Effector memory CD8-positive, alpha-beta T cell (primary cell): ENCODE results near the gene SERPINB12.

ENCODE experiments used
- ATAC-seq: fragments of 150-1000 bp; cut with Tn5 transposase; replicated peaks from 2 replicates; pipeline ENCODE4 v1.10.0; 2021; ENCODE audit warnings: mild to moderate bottlenecking, moderate library complexity
- DNase-seq, 3 experiments: peaks; one replicate each; pipeline ENCODE4 v3.0.0; 2021
- H3K27ac Mint-ChIP-seq, 2 donors: one replicate each; pipeline ENCODE4 v1.8.0; 2022; ENCODE audit warnings: mild to moderate bottlenecking in 2 of 2, mixed read lengths in 2 of 2, moderate library complexity in 2 of 2
- H3K27me3 Mint-ChIP-seq, 2 donors: one replicate each; pipeline ENCODE4 v1.8.0; 2022; ENCODE audit warnings: mixed read lengths in 2 of 2
- H3K36me3 Mint-ChIP-seq: one replicate; pipeline ENCODE4 v1.8.0; 2022; ENCODE audit warnings: mild to moderate bottlenecking, moderate library complexity, mixed read lengths; ENCODE audit not compliant: insufficient read depth
- H3K4me1 Mint-ChIP-seq, 2 donors: one replicate each; pipeline ENCODE4 v1.8.0; 2022; ENCODE audit warnings: low read depth in 2 of 2, mixed read lengths in 2 of 2
- H3K4me3 Mint-ChIP-seq, 2 donors: one replicate each; pipeline ENCODE4 v1.8.0; 2022; ENCODE audit warnings: mild to moderate bottlenecking in 2 of 2, mixed read lengths in 2 of 2, moderate library complexity in 2 of 2
- H3K9me3 Mint-ChIP-seq, 2 donors: one replicate each; pipeline ENCODE4 v1.8.0; 2022; ENCODE audit warnings: mixed read lengths in 2 of 2

The SERPINB12 gene

GRCh38 chr18:63527251-63527650 lies 14.9 kb upstream of the SERPINB12 start:
- DNase-seq, result no peak
- Mint-ChIP-seq H3K36me3 (no peaks in the 10 kb centered on the region), H3K27ac (no peak overlapping the region), H3K27me3 (peaks cover 32 to 43% of the 10 kb centered on the region in 2 donors), H3K9me3 (no peaks in the 10 kb centered on the region), H3K4me3 (no peak overlapping the region), H3K4me1 (peaks cover 0 to 2% of the 10 kb centered on the region in 2 donors)
- ATAC-seq, result no peak

- peaks cover 0 to 2% of the 10 kb centered on the region in 2 donors for H3K4me1 Mint-ChIP-seq
- no peak for DNase-seq
These were observed 13.2 kb upstream of the SERPINB12 start for GRCh38 chr18:63528863-63529492.

GRCh38 chr18:63532471-63532870 lies 9.7 kb upstream of the SERPINB12 start:
- H3K27ac Mint-ChIP-seq, result no peak overlapping the region
- no peaks in the 10 kb centered on the region for H3K9me3 Mint-ChIP-seq
- H3K36me3 Mint-ChIP-seq, result no peaks in the 10 kb centered on the region
- peaks cover 0 to 1% of the 10 kb centered on the region in 2 donors for H3K4me1 Mint-ChIP-seq
- DNase-seq (no peak), ATAC-seq (no peak)
- no peak overlapping the region for H3K4me3 Mint-ChIP-seq
- peaks cover 52 to 60% of the 10 kb centered on the region in 2 donors for H3K27me3 Mint-ChIP-seq

More at GRCh38 chr18:63528863-63529492, 13.2 kb upstream of the SERPINB12 start:
- no peak overlapping the region for H3K4me3 Mint-ChIP-seq
- no peak for ATAC-seq
- H3K9me3 Mint-ChIP-seq, result no peaks in the 10 kb centered on the region
- peaks cover 38 to 46% of the 10 kb centered on the region in 2 donors for H3K27me3 Mint-ChIP-seq
- H3K36me3 Mint-ChIP-seq, result no peaks in the 10 kb centered on the region
- H3K27ac Mint-ChIP-seq, result no peak overlapping the region

GRCh38 chr18:63534615-63535014 lies 7.6 kb upstream of the SERPINB12 start:
- DNase-seq, result no peak
- peaks cover 57 to 68% of the 10 kb centered on the region in 2 donors for H3K27me3 Mint-ChIP-seq
- H3K4me1 Mint-ChIP-seq, result peaks cover 0 to 1% of the 10 kb centered on the region in 2 donors
- ATAC-seq, result no peak
- H3K36me3 Mint-ChIP-seq, result no peaks in the 10 kb centered on the region
- no peak overlapping the region for H3K27ac Mint-ChIP-seq
- H3K9me3 Mint-ChIP-seq, result no peaks in the 10 kb centered on the region
- H3K4me3 Mint-ChIP-seq, result no peak overlapping the region

GRCh38 chr18:63539904-63540510 lies 2.2 kb upstream of the SERPINB12 start:
- no peaks in the 10 kb centered on the region for H3K36me3 Mint-ChIP-seq
- DNase-seq (no peak), ATAC-seq (no peak)
- no peak overlapping the region for H3K27ac Mint-ChIP-seq
- H3K4me1 Mint-ChIP-seq, result no peaks in the 10 kb centered on the region
- H3K4me3 Mint-ChIP-seq, result no peak overlapping the region
- H3K27me3 Mint-ChIP-seq, result peaks cover 54 to 56% of the 10 kb centered on the region in 2 donors
- H3K9me3 Mint-ChIP-seq, result no peaks in the 10 kb centered on the region

GRCh38 chr18:63544017-63544416 lies 1.8 kb downstream of the SERPINB12 start:
- no peaks in the 10 kb centered on the region for H3K4me1 Mint-ChIP-seq
- H3K4me3 Mint-ChIP-seq, result no peak overlapping the region
- no peaks in the 10 kb centered on the region for H3K9me3 Mint-ChIP-seq
- no peak overlapping the region for H3K27ac Mint-ChIP-seq
- peaks cover 42 to 44% of the 10 kb centered on the region in 2 donors for H3K27me3 Mint-ChIP-seq
- no peak for ATAC-seq
- no peaks in the 10 kb centered on the region for H3K36me3 Mint-ChIP-seq
- DNase-seq, result no peak

- ATAC-seq, result no peak
- Mint-ChIP-seq H3K4me3 (no peak overlapping the region), H3K27ac (no peak overlapping the region), H3K36me3 (no peaks in the 10 kb centered on the region), H3K9me3 (no peaks in the 10 kb centered on the region), H3K27me3 (peaks cover 34 to 36% of the 10 kb centered on the region in 2 donors), H3K4me1 (no peaks in the 10 kb centered on the region)
- no peak for DNase-seq
These were observed 2.8 kb downstream of the SERPINB12 start for GRCh38 chr18:63545000-63545399.

GRCh38 chr18:63550068-63550467 lies 7.9 kb downstream of the SERPINB12 start:
- no peak for ATAC-seq
- Mint-ChIP-seq H3K36me3 (no peaks in the 10 kb centered on the region), H3K27ac (no peak overlapping the region), H3K9me3 (no peaks in the 10 kb centered on the region), H3K4me3 (no peak overlapping the region), H3K4me1 (no peaks in the 10 kb centered on the region), H3K27me3 (peaks cover 21 to 24% of the 10 kb centered on the region in 2 donors)
- DNase-seq, result no peak

- Mint-ChIP-seq H3K4me1 (no peaks in the 10 kb centered on the region), H3K27ac (no peak overlapping the region)
These were observed 9.6 kb downstream of the SERPINB12 start for GRCh38 chr18:63551769-63552168.

GRCh38 chr18:63552581-63552980 lies 10.4 kb downstream of the SERPINB12 start:
- ATAC-seq (no peak), DNase-seq (no peak)
- Mint-ChIP-seq H3K4me1 (no peaks in the 10 kb centered on the region), H3K36me3 (no peaks in the 10 kb centered on the region), H3K27ac (no peak overlapping the region), H3K4me3 (no peak overlapping the region), H3K27me3 (peaks cover 16% of the 10 kb centered on the region in 2 donors), H3K9me3 (no peaks in the 10 kb centered on the region)

More at GRCh38 chr18:63551769-63552168, 9.6 kb downstream of the SERPINB12 start:
- H3K9me3 Mint-ChIP-seq, result no peaks in the 10 kb centered on the region
- H3K36me3 Mint-ChIP-seq, result no peaks in the 10 kb centered on the region
- peaks cover 19 to 21% of the 10 kb centered on the region in 2 donors for H3K27me3 Mint-ChIP-seq
- DNase-seq (no peak), ATAC-seq (no peak)
- H3K4me3 Mint-ChIP-seq, result no peak overlapping the region

GRCh38 chr18:63553081-63553480 lies 10.9 kb downstream of the SERPINB12 start:
- DNase-seq, result no peak
- H3K4me1 Mint-ChIP-seq, result no peaks in the 10 kb centered on the region

GRCh38 chr18:63559567-63560491 lies 17.7 kb downstream of the SERPINB12 start:
- ATAC-seq (no peak), DNase-seq (no peak)
- H3K9me3 Mint-ChIP-seq, result no peaks in the 10 kb centered on the region
- H3K36me3 Mint-ChIP-seq, result peaks cover 4% of the 10 kb centered on the region
- H3K4me1 Mint-ChIP-seq, result no peaks in the 10 kb centered on the region
- H3K4me3 Mint-ChIP-seq, result no peak overlapping the region
- H3K27ac Mint-ChIP-seq, result no peak overlapping the region
- peaks cover 16 to 35% of the 10 kb centered on the region in 2 donors for H3K27me3 Mint-ChIP-seq

More at GRCh38 chr18:63553081-63553480, 10.9 kb downstream of the SERPINB12 start:
- no peak overlapping the region for H3K27ac Mint-ChIP-seq
- H3K4me3 Mint-ChIP-seq, result no peak overlapping the region
- H3K27me3 Mint-ChIP-seq, result peaks cover 11% of the 10 kb centered on the region in 2 donors
- ATAC-seq, result no peak
- H3K36me3 Mint-ChIP-seq, result no peaks in the 10 kb centered on the region
- no peaks in the 10 kb centered on the region for H3K9me3 Mint-ChIP-seq

- ATAC-seq, result no peak
- no peak overlapping the region for H3K4me3 Mint-ChIP-seq
- no peak overlapping the region for H3K27ac Mint-ChIP-seq
- no peaks in the 10 kb centered on the region for H3K9me3 Mint-ChIP-seq
- no peak for DNase-seq
- peaks cover 5% of the 10 kb centered on the region for H3K36me3 Mint-ChIP-seq
- H3K27me3 Mint-ChIP-seq, result peaks cover 21 to 41% of the 10 kb centered on the region in 2 donors
- no peaks in the 10 kb centered on the region for H3K4me1 Mint-ChIP-seq
These were observed 20.1 kb downstream of the SERPINB12 start for GRCh38 chr18:63562284-63562683.
